Measurements from ENCODE around the gene CTDNEP1.

Gene CTDNEP1

DNA sequence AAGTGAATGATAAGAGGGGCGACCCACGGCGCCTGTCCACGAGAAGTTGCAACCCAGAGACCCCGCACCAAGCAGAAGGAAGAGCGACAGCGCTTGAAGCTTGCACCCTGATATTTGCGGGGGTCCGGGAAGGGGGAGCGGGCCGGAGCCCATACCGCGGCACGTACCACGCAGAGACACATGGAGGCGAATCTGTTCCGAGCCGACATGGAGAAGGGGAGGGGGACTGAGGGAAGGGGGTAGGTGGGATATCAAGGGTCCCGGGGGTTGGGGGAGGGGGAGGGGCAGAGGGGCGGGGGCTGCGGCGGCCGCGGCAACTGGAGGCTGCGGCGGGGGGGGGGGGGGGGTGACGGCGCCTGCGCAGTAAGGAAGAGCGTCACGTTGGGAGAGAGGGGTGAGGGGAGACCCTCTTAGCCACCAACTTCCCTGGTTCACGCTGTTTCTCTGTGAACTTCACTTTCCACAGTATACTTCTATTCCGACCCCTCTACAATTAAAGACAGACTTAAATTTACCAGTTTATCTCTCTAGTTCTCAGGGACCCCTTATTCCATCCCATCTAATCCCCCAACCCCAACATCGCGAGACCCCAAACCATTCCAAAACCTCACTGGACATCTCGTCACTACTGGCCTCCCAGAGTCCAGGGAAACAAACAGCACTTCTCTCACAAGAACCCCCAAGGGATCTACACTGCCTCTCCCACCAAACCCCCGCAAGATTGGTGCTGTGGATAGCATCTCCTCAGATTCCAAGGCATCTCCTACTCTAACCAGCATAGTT is 39.9 kb downstream of the CTDNEP1 start:
- H3K4me3 Mint-ChIP-seq: peak overlapping the region; percentile 1
- peak overlapping the region; percentile 5 for H3K27ac Mint-ChIP-seq
- DNase-seq (no peak), ATAC-seq (no peak)
- H3K9me3 Mint-ChIP-seq: no peaks in the 10 kb centered on the region
- peaks cover 2% of the 10 kb centered on the region for H3K27me3 Mint-ChIP-seq
- peaks cover 39% of the 10 kb centered on the region for H3K4me1 Mint-ChIP-seq
- no peaks in the 10 kb centered on the region for H3K36me3 Mint-ChIP-seq (ENCODE audit: low read depth)

GRCh38 chr17:7208754-7209460 is 42.6 kb downstream of the CTDNEP1 start:
- ATAC-seq (no peak), DNase-seq (no peak)
- H3K36me3 Mint-ChIP-seq (ENCODE audit: low read depth): no peaks in the 10 kb centered on the region
- H3K27ac Mint-ChIP-seq: no peak overlapping the region
- H3K9me3 Mint-ChIP-seq: no peaks in the 10 kb centered on the region
- H3K4me3 Mint-ChIP-seq: no peak overlapping the region
- H3K4me1 Mint-ChIP-seq: peaks cover 38% of the 10 kb centered on the region
- H3K27me3 Mint-ChIP-seq: peaks cover 2% of the 10 kb centered on the region

DNA sequence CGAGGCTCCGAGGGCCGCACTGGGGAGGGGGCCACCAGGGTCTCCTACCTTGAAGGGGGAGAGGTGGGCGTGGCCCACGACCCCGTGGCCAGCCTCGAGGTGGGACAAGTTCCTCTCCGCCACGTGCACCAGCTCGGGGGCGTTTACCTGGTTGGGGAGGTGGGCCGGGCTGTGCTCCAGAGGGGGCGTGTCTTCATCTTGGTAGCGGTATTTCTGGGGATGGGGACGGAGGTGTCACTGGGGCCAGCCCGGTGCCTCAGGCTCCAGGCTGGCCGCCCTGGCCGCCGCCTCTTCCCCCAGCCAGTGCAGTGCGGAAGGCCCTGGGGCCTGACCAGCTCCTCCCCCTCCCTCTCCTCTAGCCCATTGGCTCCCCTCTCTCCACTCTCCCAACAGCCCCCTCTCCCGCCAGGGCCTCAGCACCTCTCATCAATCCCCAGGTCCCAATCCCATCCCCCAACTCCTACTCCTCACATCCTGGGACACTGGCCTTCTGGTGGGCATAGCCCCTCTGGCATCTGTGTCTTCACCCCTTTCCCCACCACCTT is 43.4 kb downstream of the CTDNEP1 start:
- Mint-ChIP-seq H3K9me3 (no peaks in the 10 kb centered on the region), H3K4me3 (no peak overlapping the region), H3K36me3 (ENCODE audit: low read depth) (no peaks in the 10 kb centered on the region), H3K27me3 (no peaks in the 10 kb centered on the region), H3K4me1 (peaks cover 34% of the 10 kb centered on the region), H3K27ac (no peak overlapping the region)
- no peak for DNase-seq
- ATAC-seq: no peak

- no peaks in the 10 kb centered on the region for H3K36me3 Mint-ChIP-seq (ENCODE audit: low read depth)
- no peaks in the 10 kb centered on the region for H3K27me3 Mint-ChIP-seq
- H3K9me3 Mint-ChIP-seq: no peaks in the 10 kb centered on the region
- DNase-seq (no peak), ATAC-seq (no peak)
- H3K4me3 Mint-ChIP-seq: no peak overlapping the region
- no peak overlapping the region for H3K27ac Mint-ChIP-seq
- peaks cover 34% of the 10 kb centered on the region for H3K4me1 Mint-ChIP-seq
These were observed 44.2 kb downstream of the CTDNEP1 start for GRCh38 chr17:7207120-7208001.

DNA sequence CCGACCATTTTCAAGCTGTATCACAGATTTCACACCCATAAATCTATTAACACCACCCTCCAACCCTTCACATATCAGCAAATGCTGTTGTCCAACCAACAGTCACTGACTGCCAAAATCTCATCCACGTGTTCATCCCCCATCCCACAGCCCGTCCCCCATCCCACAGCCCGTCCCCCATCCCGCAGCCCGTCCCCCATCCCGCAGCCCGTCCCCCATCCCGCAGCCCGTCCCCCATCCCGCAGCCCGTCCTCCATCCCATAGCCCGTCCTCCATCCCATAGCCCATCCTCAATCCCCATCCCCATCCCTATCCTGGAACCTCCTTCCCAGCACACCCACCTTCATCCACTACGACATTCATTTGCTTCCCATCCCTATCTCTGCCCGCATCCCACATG is 46.0 kb downstream of the CTDNEP1 start:
- DNase-seq (no peak), ATAC-seq (no peak)
- H3K27me3 Mint-ChIP-seq: no peaks in the 10 kb centered on the region
- peak overlapping the region; percentile 81 for H3K27ac Mint-ChIP-seq
- H3K4me1 Mint-ChIP-seq: peaks cover 28% of the 10 kb centered on the region
- no peaks in the 10 kb centered on the region for H3K9me3 Mint-ChIP-seq
- peaks cover 2% of the 10 kb centered on the region for H3K36me3 Mint-ChIP-seq (ENCODE audit: low read depth)
- H3K4me3 Mint-ChIP-seq: peak overlapping the region; percentile 66

GRCh38 chr17:7204828-7205461 is 46.6 kb downstream of the CTDNEP1 start:
- DNase-seq: peak; percentile 94
- Mint-ChIP-seq H3K27ac (peak overlapping the region; percentile 81), H3K4me1 (peaks cover 28% of the 10 kb centered on the region), H3K9me3 (no peaks in the 10 kb centered on the region), H3K4me3 (peak overlapping the region; percentile 66), H3K36me3 (ENCODE audit: low read depth) (peaks cover 2% of the 10 kb centered on the region), H3K27me3 (no peaks in the 10 kb centered on the region)
- ATAC-seq: peak; percentile 90

GRCh38 chr17:7204336-7204735 is 47.2 kb downstream of the CTDNEP1 start:
- DNase-seq: no peak
- peaks cover 28% of the 10 kb centered on the region for H3K4me1 Mint-ChIP-seq
- no peaks in the 10 kb centered on the region for H3K27me3 Mint-ChIP-seq
- H3K9me3 Mint-ChIP-seq: no peaks in the 10 kb centered on the region
- peak overlapping the region; percentile 81 for H3K27ac Mint-ChIP-seq
- peaks cover 2% of the 10 kb centered on the region for H3K36me3 Mint-ChIP-seq (ENCODE audit: low read depth)
- no peak for ATAC-seq
- H3K4me3 Mint-ChIP-seq: peak overlapping the region; percentile 66

DNA sequence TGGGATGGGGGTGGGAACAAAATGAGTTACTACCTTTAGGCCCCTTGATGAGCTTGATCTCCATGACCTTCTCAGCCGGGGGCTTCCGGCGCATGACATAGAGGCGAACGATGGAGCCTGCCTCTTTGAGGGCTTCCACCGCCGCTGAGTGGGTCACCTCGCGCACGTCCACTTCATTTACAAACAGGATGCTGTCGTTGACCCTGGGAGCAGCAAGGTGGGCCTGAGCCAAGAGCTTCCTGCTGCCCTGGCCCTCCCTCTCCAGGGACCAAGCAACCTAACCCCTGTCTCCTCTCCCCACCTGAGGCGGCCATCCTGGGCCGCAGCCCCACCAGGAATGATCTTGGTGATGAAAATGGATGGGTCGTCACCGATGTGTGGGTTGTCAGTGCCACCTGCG is 48.1 kb downstream of the CTDNEP1 start:
- Mint-ChIP-seq H3K4me3 (no peak overlapping the region), H3K27me3 (no peaks in the 10 kb centered on the region), H3K4me1 (peaks cover 27% of the 10 kb centered on the region), H3K9me3 (no peaks in the 10 kb centered on the region), H3K36me3 (ENCODE audit: low read depth) (peaks cover 2% of the 10 kb centered on the region), H3K27ac (peak overlapping the region; percentile 14)
- ATAC-seq (no peak), DNase-seq (no peak)

GRCh38 chr17:7196651-7197401 is 54.7 kb downstream of the CTDNEP1 start:
- Mint-ChIP-seq H3K4me3 (no peak overlapping the region), H3K4me1 (no peaks in the 10 kb centered on the region)
- no peak for ATAC-seq

GRCh38 chr17:7195971-7196370 is 55.6 kb downstream of the CTDNEP1 start:
- no peak for DNase-seq
- Mint-ChIP-seq H3K36me3 (ENCODE audit: low read depth) (no peaks in the 10 kb centered on the region), H3K27me3 (no peaks in the 10 kb centered on the region), H3K4me3 (no peak overlapping the region), H3K27ac (no peak overlapping the region), H3K9me3 (no peaks in the 10 kb centered on the region), H3K4me1 (no peaks in the 10 kb centered on the region)
- no peak for ATAC-seq

More at GRCh38 chr17:7196651-7197401, 54.7 kb downstream of the CTDNEP1 start:
- Mint-ChIP-seq H3K36me3 (ENCODE audit: low read depth) (peaks cover 2% of the 10 kb centered on the region), H3K27ac (no peak overlapping the region), H3K9me3 (no peaks in the 10 kb centered on the region), H3K27me3 (no peaks in the 10 kb centered on the region)
- DNase-seq: no peak
